Measurements from ENCODE around the gene UHRF1. TPM values are rescaled to one million over a fixed set of nuclear protein-coding genes. Genes with fewer than 3 reads are reported as not detected.
A peak's percentile ranks its signal among the peaks of the same experiment; 100 is the strongest.
"Not testable (repeated sequence)": the region's sequence is repeated elsewhere in the genome, so short reads cannot be mapped to it uniquely, and the experiment has no call there.

The UHRF1 gene
- polyA plus RNA-seq, 12 donors = 21.9 to 37.0 (median 26.2) TPM; not detected in 1

GRCh38 chr19:4932711-4933110 is 23.4 kb downstream of the UHRF1 start:
- DNase-seq = no peak

- no peak for DNase-seq
Measured at GRCh38 chr19:4933528-4933927, 24.2 kb downstream of the UHRF1 start.

GRCh38 chr19:4935444-4935843 is 26.1 kb downstream of the UHRF1 start:
- no peak for DNase-seq

- no peak for DNase-seq
Measured at GRCh38 chr19:4937060-4937459, 27.8 kb downstream of the UHRF1 start.

GRCh38 chr19:4938461-4938860 is 29.2 kb downstream of the UHRF1 start:
- not testable (repeated sequence) for DNase-seq

- no peak for DNase-seq
Measured at GRCh38 chr19:4939466-4939865, 30.2 kb downstream of the UHRF1 start.

- not testable (repeated sequence) for DNase-seq
Measured at GRCh38 chr19:4941638-4942169, 32.4 kb downstream of the UHRF1 start.

- not testable (repeated sequence) for DNase-seq
Measured at GRCh38 chr19:4950650-4951049, 41.3 kb downstream of the UHRF1 start.

- DNase-seq = no peak
Measured at GRCh38 chr19:4951656-4952055, 42.4 kb downstream of the UHRF1 start.

GRCh38 chr19:4952945-4953344 is 43.6 kb downstream of the UHRF1 start:
- DNase-seq = no peak

- not testable (repeated sequence) for DNase-seq
Measured at GRCh38 chr19:4954320-4955149, 45.2 kb downstream of the UHRF1 start.

- DNase-seq = no peak
Measured at GRCh38 chr19:4955274-4955673, 46.0 kb downstream of the UHRF1 start.

GRCh38 chr19:4957981-4958380 is 48.7 kb downstream of the UHRF1 start:
- no peak for DNase-seq

- no peak for DNase-seq
Measured at GRCh38 chr19:4962085-4962619, 52.9 kb downstream of the UHRF1 start.

- DNase-seq = no peak
Measured at GRCh38 chr19:4965061-4965460, 55.8 kb downstream of the UHRF1 start.

- DNase-seq = no peak
Measured at GRCh38 chr19:4966591-4966990, 57.3 kb downstream of the UHRF1 start.

- DNase-seq = no peak
Measured at GRCh38 chr19:4967738-4968461, 58.6 kb downstream of the UHRF1 start.

GRCh38 chr19:4968462-4969291 is 59.4 kb downstream of the UHRF1 start, which contains the start of gene KDM4B:
Gene KDM4B (plus strand): TSS chr19:4969113. CDS start chr19:5032891, 63,778 bp downstream.
- peak; percentile 99 for DNase-seq

GRCh38 chr19:4969292-4969771 is 60.0 kb downstream of the UHRF1 start:
- no peak for DNase-seq

- no peak for DNase-seq
Measured at GRCh38 chr19:4969772-4970531, 60.7 kb downstream of the UHRF1 start.
